GM19463 (cell line): ENCODE measurements around the gene EFNA5.

ENCODE experiments used
- ATAC-seq: cut with Tn5 transposase; IDR thresholded peaks from one replicate; pipeline ENCODE4 v1.9.1; 2021; ENCODE audit warnings: mild to moderate bottlenecking, moderate library complexity; ENCODE audit not compliant: unreplicated experiment

EFNA5 gene

DNA sequence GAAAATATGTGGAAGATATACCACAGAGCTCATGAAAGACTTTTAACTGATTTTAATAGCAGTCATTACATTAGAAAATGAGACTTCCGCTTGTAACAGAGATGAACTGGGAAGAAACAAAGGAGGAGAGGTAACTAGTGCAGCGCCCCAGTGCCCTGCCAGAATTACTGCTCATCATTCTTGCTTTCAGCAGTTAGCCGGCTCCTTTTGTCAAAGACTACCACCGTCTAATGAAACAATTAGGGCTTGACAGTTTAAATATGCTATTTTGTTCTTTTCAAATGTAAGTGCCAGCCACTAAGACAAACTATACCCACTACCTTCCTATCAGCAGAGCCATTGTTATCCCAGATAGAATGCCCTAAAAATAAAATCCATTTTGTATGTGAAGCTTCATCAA, 328.4 kb downstream of the EFNA5 start:
- ATAC-seq: no peak

- ATAC-seq: no peak
These were observed 329.2 kb downstream of the EFNA5 start for GRCh38 chr5:107341376-107342084.

DNA sequence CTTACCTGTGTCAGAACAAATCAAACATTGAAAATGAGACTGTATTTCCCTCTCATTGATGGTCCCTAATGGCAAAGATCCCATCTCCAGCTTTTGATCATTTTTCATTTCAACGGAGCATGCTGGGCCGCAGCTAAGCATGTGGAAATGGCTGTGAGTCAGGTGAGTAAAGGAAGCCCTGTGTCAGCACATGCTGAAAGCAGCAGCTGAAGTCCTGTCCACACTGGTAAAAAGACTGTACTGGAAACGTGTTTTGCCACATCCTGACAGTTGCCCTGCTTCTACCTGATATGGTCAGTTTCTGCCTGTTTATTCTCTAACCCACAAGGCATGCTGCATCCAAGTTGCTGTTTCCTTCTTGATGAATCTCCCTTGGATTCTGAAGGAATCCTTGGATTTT, 330.1 kb downstream of the EFNA5 start:
- no peak for ATAC-seq

DNA sequence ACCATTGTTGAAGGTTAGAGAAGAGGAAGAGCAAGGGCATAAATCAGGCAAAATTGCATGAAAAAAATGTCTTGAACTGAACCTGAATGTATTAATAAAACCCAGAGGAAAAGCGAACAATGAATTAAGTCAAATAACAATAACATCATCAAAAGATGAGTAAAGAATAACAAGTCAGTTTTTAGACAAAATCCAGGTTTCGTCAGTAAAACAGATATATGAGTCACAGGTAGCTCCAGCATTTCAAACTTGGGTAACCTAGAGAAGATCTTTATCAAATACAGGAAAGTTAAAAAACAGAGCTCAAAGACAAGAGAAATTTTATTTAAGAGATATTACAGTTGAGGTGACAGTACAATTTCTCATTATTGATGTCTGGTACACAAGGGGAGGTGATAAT, 332.4 kb downstream of the EFNA5 start:
- ATAC-seq: no peak

GRCh38 chr5:107337281-107337680, 333.5 kb downstream of the EFNA5 start:
- no peak for ATAC-seq

DNA sequence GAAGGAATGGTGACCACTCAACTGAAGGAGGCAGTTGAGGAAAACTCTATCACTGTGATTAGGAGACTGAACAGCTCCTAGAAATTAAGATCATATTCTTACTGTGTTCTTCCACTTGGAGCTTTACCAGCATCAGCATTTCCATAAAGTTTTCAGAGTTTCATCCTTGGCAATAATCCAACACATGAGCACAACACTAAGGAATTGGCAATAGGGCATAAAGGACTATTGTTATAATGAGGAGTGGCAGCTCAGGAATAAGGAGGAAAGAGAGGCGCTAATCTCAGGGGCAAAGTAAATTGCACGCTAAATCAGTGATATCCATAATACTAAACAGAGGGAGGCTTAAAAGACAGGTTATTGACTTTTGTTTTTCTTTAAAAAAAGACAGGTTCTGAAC, 338.9 kb downstream of the EFNA5 start:
- ATAC-seq: no peak

- no peak for ATAC-seq
These were observed 339.4 kb downstream of the EFNA5 start for GRCh38 chr5:107331312-107331711.

GRCh38 chr5:107330903-107331302, 339.8 kb downstream of the EFNA5 start:
- ATAC-seq: no peak

DNA sequence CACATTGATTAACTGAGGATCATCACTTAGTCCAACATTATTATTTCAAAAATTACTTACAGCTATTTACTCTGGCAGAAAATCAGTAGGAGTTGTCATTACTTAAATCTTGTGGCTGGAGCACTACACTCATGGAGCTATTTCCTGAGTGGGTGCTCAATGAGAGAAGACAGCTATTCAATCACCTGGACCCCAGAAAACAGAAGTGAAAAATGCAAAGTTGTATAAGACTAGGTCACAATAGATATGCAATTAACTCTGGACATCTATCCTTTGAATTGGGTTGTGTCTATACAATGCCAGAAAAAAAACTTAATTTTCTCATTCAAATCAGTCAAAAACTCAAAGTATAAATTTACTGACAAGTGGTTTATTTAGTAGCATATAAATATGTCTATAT, 340.9 kb downstream of the EFNA5 start:
- peak; percentile 68 for ATAC-seq
